Kidney (tissue), 14 donors: ENCODE measurements around the gene PHF21B. TPM values are rescaled to one million over a fixed set of nuclear protein-coding genes. Genes with fewer than 3 reads are reported as not detected.

Experiments
- DNase-seq, 5 donors: peaks; one replicate each; pipeline ENCODE4 v3.0.0-alpha.2; 2013 to 2020
- FAIRE-seq: peaks from 2 replicates; lab custom pipeline; 2012; peaks lifted over from hg19 to GRCh38; lab: Jason Lieb, UNC
- H3K27ac ChIP-seq, 2 donors: one replicate each; pipeline ENCODE4 v1.7.0; 2013; ENCODE audit warnings: low read depth in 2 of 2, low read length in 2 of 2, inconsistent platforms in 1 of 2
- H3K27me3 ChIP-seq: one replicate; pipeline ENCODE4 v1.7.1; 2013; ENCODE audit warnings: low read length, inconsistent platforms; ENCODE audit not compliant: control insufficient read depth, insufficient read depth
- H3K36me3 ChIP-seq, 3 donors: one replicate each; pipeline versions ENCODE4 v1.7.0 to v1.7.1; 2013; ENCODE audit warnings: low read length in 3 of 3, control low read depth in 1 of 3, inconsistent platforms in 1 of 3; ENCODE audit not compliant: insufficient read depth in 3 of 3, control insufficient read depth in 2 of 3
- H3K4me1 ChIP-seq, 3 donors: one replicate each; pipeline versions ENCODE4 v1.7.0 to v1.7.1; 2013; ENCODE audit warnings: low read length in 3 of 3, inconsistent platforms in 1 of 3, low read depth in 1 of 3; ENCODE audit not compliant: control insufficient read depth in 2 of 3, insufficient read depth in 2 of 3
- H3K4me3 ChIP-seq, 3 donors: one replicate each; pipeline versions ENCODE4 v1.7.0 to v1.8.1; 2013; ENCODE audit warnings: low read length in 3 of 3, control low read depth in 1 of 3, inconsistent platforms in 1 of 3
- H3K9ac ChIP-seq, 3 donors: one replicate each; pipeline versions ENCODE4 v1.7.0 to v1.7.1; 2013; ENCODE audit warnings: low read length in 3 of 3, control low read depth in 1 of 3, inconsistent platforms in 1 of 3
- H3K9me3 ChIP-seq, 3 donors: one replicate each; pipeline versions ENCODE4 v1.7.0 to v1.7.1; 2013; ENCODE audit warnings: low read length in 3 of 3, control low read depth in 1 of 3, inconsistent platforms in 1 of 3; ENCODE audit not compliant: control insufficient read depth in 2 of 3, insufficient read depth in 1 of 3
- CTCF ChIP-seq: IDR thresholded peaks from 3 replicates; pipeline ENCODE4 v1.5.1; 2012; ENCODE audit warnings: mild to moderate bottlenecking, moderate library complexity, borderline replicate concordance; ENCODE audit not compliant: insufficient read depth; ENCODE audit errors: extremely low read depth
- intact Hi-C: fragments of 100-400 bp; cut with DNase I; formaldehyde crosslinking; loops from one replicate; pipeline ENCODE4 v1.11.1; 2022
- polyA plus RNA-seq: library from polyadenylated mRNA; stranded (reverse); fragments of 350-450 nt; fragmentation: Illumina TruSeq; extraction: RNeasy Lipid Tissue Mini Kit (QIAGEN cat#74804); gene quantifications from one replicate; pipeline ENCODE4 v1.2.3, GENCODE V29; 2014; ENCODE audit warnings: low read depth, low replicate concordance; ENCODE audit not compliant: insufficient read depth
- total RNA-seq: library from RNA; stranded (reverse); fragmentation: NEBNext Ultra II Directional; extraction: Animal tissue kit (Norgen Biotek cat#: 25700); gene quantifications from one replicate; pipeline ENCODE4 v1.2.1, GENCODE V29; 2021
- donor health status: control.
- donor health status: control.
- donor health status: control.
- donor health status: control.
- donor health status: control.
- donor health status: DM: yes; HTN: yes; CAD: no.
- donor health status: Normal renal cell carcinoma (clear cell type).

The PHF21B gene
- total and polyA plus RNA-seq, 2 donors from 2014 or later = 1.1 to 2.8 TPM

GRCh38 chr22:44956840-44957767 is 52.7 kb downstream of the PHF21B start:
- Histone ChIP-seq H3K4me1 (no peaks in the 10 kb centered on the region), H3K4me3 (no peak overlapping the region), H3K9me3 (no peaks in the 10 kb centered on the region), H3K27ac (no peak overlapping the region), H3K9ac (no peak overlapping the region), H3K27me3 (no peaks in the 10 kb centered on the region), H3K36me3 (no peaks in the 10 kb centered on the region)
- DNase-seq (peak in 4 of 5 donors; percentile 63 to 78 (median 64)), FAIRE-seq (no peak)
- intact Hi-C loops = no loop called here
- no peak for TF ChIP-seq CTCF

GRCh38 chr22:44955102-44955501 is 54.7 kb downstream of the PHF21B start:
- intact Hi-C loops = no loop called here
- H3K4me3 ChIP-seq = no peak overlapping the region
- H3K9ac ChIP-seq = no peak overlapping the region
- peaks cover 0 to 5% (median 0%) of the 10 kb centered on the region in 3 donors for H3K9me3 ChIP-seq
- no peaks in the 10 kb centered on the region for H3K36me3 ChIP-seq
- H3K27me3 ChIP-seq = no peaks in the 10 kb centered on the region
- FAIRE-seq (no peak), DNase-seq (no peak)
- TF ChIP-seq CTCF = no peak
- H3K27ac ChIP-seq = no peak overlapping the region
- H3K4me1 ChIP-seq = no peaks in the 10 kb centered on the region

GRCh38 chr22:44954149-44954548 is 55.7 kb downstream of the PHF21B start:
- Histone ChIP-seq H3K4me3 (no peak overlapping the region), H3K9ac (no peak overlapping the region), H3K9me3 (peaks cover 0 to 5% (median 0%) of the 10 kb centered on the region in 3 donors), H3K27ac (no peak overlapping the region), H3K27me3 (no peaks in the 10 kb centered on the region), H3K4me1 (no peaks in the 10 kb centered on the region), H3K36me3 (no peaks in the 10 kb centered on the region)
- FAIRE-seq (no peak), DNase-seq (no peak)
- intact Hi-C loops = no loop called here
- no peak for TF ChIP-seq CTCF
